HG03342 (cell line): Measurements from ENCODE around the gene RNF212B.
"Not testable (repeated sequence)": the region's sequence is repeated elsewhere in the genome, so short reads cannot be mapped to it uniquely, and the experiment has no call there.

Experiments
- ATAC-seq: cut with Tn5 transposase; IDR thresholded peaks from one replicate; pipeline ENCODE4 v1.9.1; 2021; ENCODE audit warnings: mild to moderate bottlenecking, moderate library complexity; ENCODE audit not compliant: unreplicated experiment

Gene RNF212B

GRCh38 chr14:23242076-23242475, 4.3 kb downstream of the RNF212B start:
- no peak for ATAC-seq

GRCh38 chr14:23243066-23243465, 5.3 kb downstream of the RNF212B start:
- no peak for ATAC-seq

GRCh38 chr14:23245282-23245681, 7.5 kb downstream of the RNF212B start:
- ATAC-seq = no peak

- no peak for ATAC-seq
Observed at GRCh38 chr14:23248601-23249000, 10.9 kb downstream of the RNF212B start.

- no peak for ATAC-seq
Observed at GRCh38 chr14:23249824-23250223, 12.1 kb downstream of the RNF212B start.

- no peak for ATAC-seq
Observed at GRCh38 chr14:23252006-23252405, 14.3 kb downstream of the RNF212B start.

- no peak for ATAC-seq
Observed at GRCh38 chr14:23252420-23253333, 14.9 kb downstream of the RNF212B start.

GRCh38 chr14:23258256-23258655, 20.5 kb downstream of the RNF212B start:
- ATAC-seq = no peak

GRCh38 chr14:23259426-23259825, 21.7 kb downstream of the RNF212B start:
- ATAC-seq = no peak

GRCh38 chr14:23260849-23261248, 23.1 kb downstream of the RNF212B start:
- ATAC-seq = not testable (repeated sequence)

GRCh38 chr14:23269193-23269592, 31.5 kb downstream of the RNF212B start:
- ATAC-seq = no peak

GRCh38 chr14:23275412-23275811, 37.7 kb downstream of the RNF212B start:
- no peak for ATAC-seq

GRCh38 chr14:23277189-23277588, 39.5 kb downstream of the RNF212B start:
- no peak for ATAC-seq

GRCh38 chr14:23277928-23278327, 40.2 kb downstream of the RNF212B start:
- not testable (repeated sequence) for ATAC-seq

GRCh38 chr14:23281247-23281646, 43.5 kb downstream of the RNF212B start:
- ATAC-seq = no peak

- no peak for ATAC-seq
Observed at GRCh38 chr14:23284654-23285529, 47.2 kb downstream of the RNF212B start.

- peak; percentile 21 for ATAC-seq
Observed at GRCh38 chr14:23285530-23286019, 47.8 kb downstream of the RNF212B start.

- ATAC-seq = peak; percentile 97
Observed at GRCh38 chr14:23286020-23286901, 48.5 kb downstream of the RNF212B start, which contains the start of gene HOMEZ. Gene HOMEZ (minus strand): TSS chr14:23286132. CDS start chr14:23285952, 180 bp downstream.

GRCh38 chr14:23286902-23287479, 49.3 kb downstream of the RNF212B start:
- ATAC-seq = no peak
